OCI-LY7 (cell line): ENCODE measurements around the gene JAKMIP3. TPM values are rescaled to one million over a fixed set of nuclear protein-coding genes. Genes with fewer than 3 reads are reported as not detected.

ENCODE experiments used
- BruUV-seq: library from RNA; stranded (reverse); fragments of 400-500 nt; replicated peaks from 2 replicates; lab custom pipeline; 2021; lab: Mats Ljungman, UMichigan
- CTCF ChIA-PET: fragments of 300-600 bp; sonication (Branson Sonifier 250); formaldehyde crosslinking; loops from one replicate; lab custom pipeline; 2022; ENCODE audit warnings: antibody characterized with exemption; ENCODE audit not compliant: unreplicated experiment; lab: Charles Lee
- POLR2A ChIA-PET: fragments of 300-600 bp; sonication (Branson Sonifier 250); formaldehyde crosslinking; loops from one replicate; lab custom pipeline; 2022; ENCODE audit warnings: antibody characterized with exemption; lab: Charles Lee
- DNase-seq: peaks from one replicate; pipeline ENCODE4 v3.0.0-alpha.2; 2015; ENCODE audit warnings: low spot score
- H2AFZ ChIP-seq: fragments of 200-600 bp; sonication (generic), shearing (Covaris generic); 2 replicates; pipeline ENCODE4 v1.6.1; 2014; ENCODE audit warnings: mild to moderate bottlenecking, antibody characterized with exemption, low read length, moderate library complexity
- H3K27ac ChIP-seq: fragments of 200-600 bp; sonication (generic); 2 replicates; pipeline ENCODE4 v1.5.1; 2014; ENCODE audit warnings: mixed run types, low read depth, mild to moderate bottlenecking, moderate library complexity, low read length, inconsistent platforms; ENCODE audit not compliant: poor library complexity, severe bottlenecking
- H3K36me3 ChIP-seq: fragments of 200-600 bp; sonication (generic); 2 replicates; pipeline ENCODE4 v1.6.1; 2014; ENCODE audit warnings: mild to moderate bottlenecking, antibody characterized with exemption, low read length, moderate library complexity, mixed read lengths; ENCODE audit not compliant: insufficient read depth
- H3K4me1 ChIP-seq: fragments of 200-600 bp; sonication (generic); 2 replicates; pipeline ENCODE4 v1.5.1; 2014; ENCODE audit warnings: mild to moderate bottlenecking, low read length; ENCODE audit not compliant: insufficient read depth, poor library complexity, severe bottlenecking
- H3K4me2 ChIP-seq: fragments of 200-600 bp; sonication (generic); 2 replicates; pipeline ENCODE4 v1.6.1; 2014; ENCODE audit warnings: mild to moderate bottlenecking, low read length
- H3K4me3 ChIP-seq: fragments of 200-600 bp; sonication (generic); 2 replicates; pipeline ENCODE4 v1.5.1; 2014; ENCODE audit warnings: mild to moderate bottlenecking, low read depth, low read length; ENCODE audit not compliant: poor library complexity, severe bottlenecking
- H3K79me2 ChIP-seq: fragments of 200-600 bp; sonication (generic); 2 replicates; pipeline ENCODE4 v1.6.1; 2016; ENCODE audit warnings: low read depth, mild to moderate bottlenecking, low read length, moderate library complexity, mixed read lengths; ENCODE audit not compliant: insufficient read depth
- H3K9me2 ChIP-seq: fragments of 200-600 bp; sonication (generic); 2 replicates; pipeline ENCODE4 v1.6.1; 2016; ENCODE audit warnings: mild to moderate bottlenecking, low read length, mixed read lengths; ENCODE audit not compliant: insufficient read depth
- H3K9me3 ChIP-seq: fragments of 200-600 bp; sonication (generic); 2 replicates; pipeline ENCODE4 v1.6.1; 2014; ENCODE audit warnings: mild to moderate bottlenecking, mixed run types, low read length, mixed read lengths
- H4K20me1 ChIP-seq: fragments of 200-600 bp; sonication (generic); 2 replicates; pipeline ENCODE4 v1.6.1; 2014; ENCODE audit warnings: mild to moderate bottlenecking, antibody characterized with exemption, low read length, moderate library complexity, mixed read lengths; ENCODE audit not compliant: insufficient read depth
- EZH2phosphoT487 ChIP-seq: fragments of 200-600 bp; sonication (generic); IDR thresholded peaks from 2 replicates; pipeline ENCODE4 v1.6.1; 2018; ENCODE audit warnings: low read depth, borderline replicate concordance, mild to moderate bottlenecking, mixed run types, antibody characterized with exemption, low read length, moderate library complexity, mixed read lengths
- intact Hi-C: fragments of 100-400 bp; cut with micrococcal nuclease; formaldehyde crosslinking; loops from one replicate; pipeline ENCODE4 v1.10.0; 2022; ENCODE audit not compliant: unreplicated experiment
- total RNA-seq, 2 experiments: library from RNA; depleted of rRNA in 1 of 2; stranded (reverse); fragments of >200 nt in 1 of 2; shearing (Covaris generic) in 1 of 2; gene quantifications; 2 replicates each; pipeline ENCODE4 v1.2.3, GENCODE V29; 2014 to 2022
- TF ChIP-seq, protein P1 (sequence below): fragments of 200-600 bp; sonication (generic); conservative IDR thresholded peaks from 2 replicates; pipeline ENCODE4 v1.5.1; 2014; ENCODE audit warnings: mild to moderate bottlenecking, antibody characterized with exemption, low read length, moderate library complexity, mixed read lengths

Gene JAKMIP3
- total RNA-seq, 2 experiments from 2014 or later: 0.54 to 0.89 TPM

DNA sequence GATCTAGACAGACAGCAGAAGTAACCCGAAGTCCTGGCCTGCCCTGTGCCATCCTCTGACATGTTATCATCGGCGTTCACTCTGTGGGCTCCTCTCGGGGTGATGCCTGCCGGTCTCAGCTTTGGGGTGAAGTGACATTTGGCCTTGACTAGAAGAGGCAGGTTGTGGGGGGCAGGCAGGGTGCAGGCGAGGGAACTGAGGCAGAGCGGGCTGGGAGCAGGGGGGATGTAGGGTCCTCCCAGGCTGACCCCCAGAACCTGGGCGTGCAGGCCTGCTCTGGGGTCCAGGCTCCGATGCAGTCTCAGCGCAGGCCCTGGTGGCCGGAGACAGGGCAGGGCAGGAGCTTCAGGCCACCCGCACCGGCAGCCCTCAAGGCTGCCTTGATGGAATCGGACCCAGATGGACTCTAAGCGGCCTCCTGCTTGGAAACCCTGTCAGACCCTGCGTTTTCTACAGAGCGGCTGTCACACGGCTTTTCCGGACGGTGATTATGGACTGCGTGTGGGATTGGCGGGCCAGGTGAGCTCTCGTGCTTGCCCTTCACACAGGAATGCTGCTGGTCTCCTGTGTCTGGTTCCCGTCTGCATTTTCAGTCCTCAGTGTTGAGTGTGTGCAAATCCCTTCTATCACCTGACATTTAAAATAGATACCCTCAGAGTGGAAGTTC, 842 bp upstream of the JAKMIP3 start:
- Histone ChIP-seq H3K9me3 (no peaks in the 10 kb centered on the region), H2AFZ (no peak overlapping the region), H3K36me3 (no peaks in the 10 kb centered on the region), H3K9me2 (no peaks in the 10 kb centered on the region), H3K27ac (no peak overlapping the region), H3K4me2 (no peak overlapping the region), H3K4me3 (no peak overlapping the region), H3K4me1 (no peaks in the 10 kb centered on the region), H4K20me1 (no peaks in the 10 kb centered on the region), H3K79me2 (no peaks in the 10 kb centered on the region)
- TF ChIP-seq EZH2phosphoT487: no peak
- TF ChIP-seq, protein P1, sequence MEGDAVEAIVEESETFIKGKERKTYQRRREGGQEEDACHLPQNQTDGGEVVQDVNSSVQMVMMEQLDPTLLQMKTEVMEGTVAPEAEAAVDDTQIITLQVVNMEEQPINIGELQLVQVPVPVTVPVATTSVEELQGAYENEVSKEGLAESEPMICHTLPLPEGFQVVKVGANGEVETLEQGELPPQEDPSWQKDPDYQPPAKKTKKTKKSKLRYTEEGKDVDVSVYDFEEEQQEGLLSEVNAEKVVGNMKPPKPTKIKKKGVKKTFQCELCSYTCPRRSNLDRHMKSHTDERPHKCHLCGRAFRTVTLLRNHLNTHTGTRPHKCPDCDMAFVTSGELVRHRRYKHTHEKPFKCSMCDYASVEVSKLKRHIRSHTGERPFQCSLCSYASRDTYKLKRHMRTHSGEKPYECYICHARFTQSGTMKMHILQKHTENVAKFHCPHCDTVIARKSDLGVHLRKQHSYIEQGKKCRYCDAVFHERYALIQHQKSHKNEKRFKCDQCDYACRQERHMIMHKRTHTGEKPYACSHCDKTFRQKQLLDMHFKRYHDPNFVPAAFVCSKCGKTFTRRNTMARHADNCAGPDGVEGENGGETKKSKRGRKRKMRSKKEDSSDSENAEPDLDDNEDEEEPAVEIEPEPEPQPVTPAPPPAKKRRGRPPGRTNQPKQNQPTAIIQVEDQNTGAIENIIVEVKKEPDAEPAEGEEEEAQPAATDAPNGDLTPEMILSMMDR: no peak
- ChIA-PET POLR2A (no interaction called here), CTCF (interaction anchor here (1.2 kb wide), 1 partner anchor 179 kb away, joined by 4 read pairs; no protein-coding TSS in a partner anchor)
- no TSS peak for BruUV-seq
- intact Hi-C loops: no loop called here
- DNase-seq: no peak

DNA sequence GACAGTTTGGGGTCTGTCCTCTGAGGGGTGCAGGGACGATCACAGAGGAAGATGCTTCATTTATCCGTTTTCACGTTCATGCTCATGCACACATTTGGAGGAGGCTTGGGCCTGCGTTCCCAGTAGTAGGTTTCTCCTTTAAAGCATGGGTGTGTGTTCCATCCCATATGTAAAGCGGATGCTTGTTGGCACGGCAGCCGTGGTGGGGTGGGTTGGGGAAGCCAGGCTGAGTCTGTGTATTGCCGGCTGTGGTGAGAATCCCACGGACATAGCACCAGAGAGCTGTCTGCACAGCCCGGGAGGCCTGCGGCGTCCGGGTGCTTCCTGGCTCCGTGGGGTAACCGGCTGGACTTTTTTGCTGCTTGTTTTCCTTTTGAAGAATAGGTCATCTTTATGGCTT, 440 bp downstream of the JAKMIP3 start:
- H3K36me3 ChIP-seq: no peaks in the 10 kb centered on the region
- intact Hi-C loops: no loop called here
- H2AFZ ChIP-seq: no peak overlapping the region
- TF ChIP-seq, protein P1: no peak
- CTCF ChIA-PET: no interaction called here
- H3K9me3 ChIP-seq: no peaks in the 10 kb centered on the region
- H3K4me2 ChIP-seq: no peak overlapping the region
- no peak overlapping the region for H3K27ac ChIP-seq
- no peak overlapping the region for H3K4me3 ChIP-seq
- DNase-seq: no peak
- POLR2A ChIA-PET: no interaction called here
- H3K9me2 ChIP-seq: no peaks in the 10 kb centered on the region
- no peaks in the 10 kb centered on the region for H4K20me1 ChIP-seq
- no peaks in the 10 kb centered on the region for H3K4me1 ChIP-seq
- BruUV-seq: no TSS peak
- no peaks in the 10 kb centered on the region for H3K79me2 ChIP-seq

DNA sequence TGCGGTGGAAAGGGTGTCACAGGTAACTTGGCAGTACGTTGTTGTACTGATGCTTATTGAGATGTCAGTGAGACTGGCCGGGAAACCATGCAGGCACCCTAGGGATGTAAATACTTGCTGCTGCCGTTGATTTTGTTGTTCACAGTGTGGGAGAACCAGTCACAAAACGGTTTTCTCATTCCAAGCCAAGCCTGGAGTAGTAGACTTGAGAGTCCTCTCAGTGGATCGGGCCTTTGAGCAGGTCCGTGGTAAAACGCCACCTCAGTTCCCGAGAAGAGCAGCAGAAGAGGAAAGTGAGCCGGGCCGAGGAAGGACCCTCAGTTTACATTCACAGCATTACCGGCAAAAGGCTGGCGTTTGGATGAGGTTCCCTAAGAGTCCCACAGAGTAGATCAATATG, 1.1 kb downstream of the JAKMIP3 start:
- H3K79me2 ChIP-seq: no peaks in the 10 kb centered on the region
- intact Hi-C loops: no loop called here
- TF ChIP-seq, protein P1: no peak
- TF ChIP-seq EZH2phosphoT487: no peak
- no peaks in the 10 kb centered on the region for H3K36me3 ChIP-seq
- no peaks in the 10 kb centered on the region for H4K20me1 ChIP-seq
- no peaks in the 10 kb centered on the region for H3K9me2 ChIP-seq
- H3K4me1 ChIP-seq: no peaks in the 10 kb centered on the region
- no peak overlapping the region for H3K27ac ChIP-seq
- H3K4me3 ChIP-seq: no peak overlapping the region
- no peak overlapping the region for H3K4me2 ChIP-seq
- ChIA-PET CTCF (no interaction called here), POLR2A (no interaction called here)
- DNase-seq: no peak
- BruUV-seq: no TSS peak
- no peak overlapping the region for H2AFZ ChIP-seq
- no peaks in the 10 kb centered on the region for H3K9me3 ChIP-seq
